PC-9 (cell line): ENCODE measurements around the gene DBN1. TPM values are rescaled to one million over a fixed set of nuclear protein-coding genes. Genes with fewer than 3 reads are reported as not detected.

ENCODE experiments used
- BruUV-seq: library from RNA; stranded (reverse); fragments of 400-500 nt; replicated peaks from 2 replicates; lab custom pipeline; 2021; lab: Mats Ljungman, UMichigan
- CTCF ChIA-PET: fragments of 300-600 bp; sonication (Branson Sonifier 250); formaldehyde crosslinking; loops from one replicate; lab custom pipeline; 2022; ENCODE audit warnings: antibody characterized with exemption; lab: Charles Lee
- POLR2A ChIA-PET: fragments of 300-600 bp; sonication (Branson Sonifier 250); formaldehyde crosslinking; loops from one replicate; lab custom pipeline; 2022; ENCODE audit warnings: antibody characterized with exemption; ENCODE audit not compliant: unreplicated experiment; lab: Charles Lee
- DNase-seq, 2 experiments: peaks; one replicate each; pipeline versions ENCODE4 v3.0.0 to v3.0.0-alpha.2; 2015 to 2022; ENCODE audit warnings: mixed read lengths in 1 of 2
- H2AFZ ChIP-seq: fragments of 200-600 bp; sonication (generic); 2 replicates; pipeline ENCODE4 v1.8.1; 2017; ENCODE audit warnings: antibody characterized with exemption
- H3F3A ChIP-seq: fragments of 200-600 bp; sonication (generic); 2 replicates; pipeline ENCODE4 v1.8.1; 2017; ENCODE audit warnings: antibody characterized with exemption, mild to moderate bottlenecking, low read depth; ENCODE audit not compliant: insufficient read depth
- H3K27ac ChIP-seq: fragments of 200-600 bp; sonication (generic); 2 replicates; pipeline ENCODE4 v1.6.1; 2016; ENCODE audit warnings: mixed run types
- H3K27me3 ChIP-seq: fragments of 200-600 bp; sonication (generic); 2 replicates; pipeline ENCODE4 v1.6.1; 2016; ENCODE audit warnings: low read depth, mixed run types; ENCODE audit not compliant: insufficient read depth
- H3K36me3 ChIP-seq: fragments of 200-600 bp; sonication (generic); 2 replicates; pipeline ENCODE4 v1.6.1; 2016; ENCODE audit warnings: low read depth, mixed run types
- H3K4me1 ChIP-seq: fragments of 200-600 bp; sonication (generic); replicated peaks from 2 replicates; pipeline ENCODE4 v1.6.1; 2016; ENCODE audit warnings: mixed run types; ENCODE audit not compliant: insufficient read depth
- H3K4me2 ChIP-seq: fragments of 200-600 bp; sonication (generic); 2 replicates; pipeline ENCODE4 v1.6.1; 2017; ENCODE audit warnings: mixed run types
- H3K4me3 ChIP-seq: fragments of 200-600 bp; sonication (generic); 2 replicates; pipeline ENCODE4 v1.6.1; 2016; ENCODE audit warnings: mixed run types
- H3K79me2 ChIP-seq: fragments of 200-600 bp; sonication (generic); 2 replicates; pipeline ENCODE4 v1.6.1; 2017; ENCODE audit warnings: low read depth, mixed run types
- H3K9me2 ChIP-seq: fragments of 200-600 bp; sonication (generic); 2 replicates; pipeline ENCODE4 v1.8.1; 2017; ENCODE audit warnings: mild to moderate bottlenecking; ENCODE audit not compliant: insufficient read depth
- H3K9me3 ChIP-seq: fragments of 200-600 bp; sonication (generic); 2 replicates; pipeline ENCODE4 v1.8.1; 2016; ENCODE audit warnings: low read depth; ENCODE audit not compliant: insufficient read depth
- H4K20me1 ChIP-seq: fragments of 200-600 bp; sonication (generic); 2 replicates; pipeline ENCODE4 v1.8.1; 2017; ENCODE audit not compliant: insufficient read depth
- EZH2 ChIP-seq: fragments of 200-600 bp; sonication (generic); IDR thresholded peaks from 2 replicates; pipeline ENCODE4 v1.8.0; 2017; ENCODE audit warnings: antibody characterized with exemption, low read depth
- intact Hi-C: fragments of 100-400 bp; cut with micrococcal nuclease; formaldehyde crosslinking; loops from one replicate; pipeline ENCODE4 v1.10.0; 2022; ENCODE audit not compliant: unreplicated experiment
- total RNA-seq: library from RNA; stranded (reverse); gene quantifications from 2 replicates; pipeline ENCODE4 v1.2.3, GENCODE V29; 2021
- TF ChIP-seq, protein P1 (sequence below): fragments of 200-600 bp; sonication (generic); conservative IDR thresholded peaks from 2 replicates; pipeline ENCODE4 v1.6.1; 2017; ENCODE audit warnings: mixed run types, antibody characterized with exemption, mild to moderate bottlenecking, moderate library complexity

Gene DBN1
- total RNA-seq, 1 experiment from 2014 or later, result 144 TPM

- no peak overlapping the region for H3K4me3 ChIP-seq
- H3K27ac ChIP-seq, result no peak overlapping the region
- H3K36me3 ChIP-seq, result no peaks in the 10 kb centered on the region
- no peaks in the 10 kb centered on the region for H3K27me3 ChIP-seq
- CTCF ChIA-PET, result no interaction called here
- H3F3A ChIP-seq, result no peaks in the 10 kb centered on the region
- no peaks in the 10 kb centered on the region for H3K9me2 ChIP-seq
- no peak overlapping the region for H2AFZ ChIP-seq
- H3K4me1 ChIP-seq, result 0 out of 2 replicates have a peak, but pooled peaks cover 4% of the 10 kb centered on the region
- POLR2A ChIA-PET, result no interaction called here
- no peaks in the 10 kb centered on the region for H4K20me1 ChIP-seq
- H3K4me2 ChIP-seq, result no peak overlapping the region
- BruUV-seq, result no TSS peak
- intact Hi-C loops, result no loop called here
- TF ChIP-seq, protein P1, sequence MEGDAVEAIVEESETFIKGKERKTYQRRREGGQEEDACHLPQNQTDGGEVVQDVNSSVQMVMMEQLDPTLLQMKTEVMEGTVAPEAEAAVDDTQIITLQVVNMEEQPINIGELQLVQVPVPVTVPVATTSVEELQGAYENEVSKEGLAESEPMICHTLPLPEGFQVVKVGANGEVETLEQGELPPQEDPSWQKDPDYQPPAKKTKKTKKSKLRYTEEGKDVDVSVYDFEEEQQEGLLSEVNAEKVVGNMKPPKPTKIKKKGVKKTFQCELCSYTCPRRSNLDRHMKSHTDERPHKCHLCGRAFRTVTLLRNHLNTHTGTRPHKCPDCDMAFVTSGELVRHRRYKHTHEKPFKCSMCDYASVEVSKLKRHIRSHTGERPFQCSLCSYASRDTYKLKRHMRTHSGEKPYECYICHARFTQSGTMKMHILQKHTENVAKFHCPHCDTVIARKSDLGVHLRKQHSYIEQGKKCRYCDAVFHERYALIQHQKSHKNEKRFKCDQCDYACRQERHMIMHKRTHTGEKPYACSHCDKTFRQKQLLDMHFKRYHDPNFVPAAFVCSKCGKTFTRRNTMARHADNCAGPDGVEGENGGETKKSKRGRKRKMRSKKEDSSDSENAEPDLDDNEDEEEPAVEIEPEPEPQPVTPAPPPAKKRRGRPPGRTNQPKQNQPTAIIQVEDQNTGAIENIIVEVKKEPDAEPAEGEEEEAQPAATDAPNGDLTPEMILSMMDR, result no peak
- TF ChIP-seq EZH2, result no peak
- no peaks in the 10 kb centered on the region for H3K79me2 ChIP-seq
- H3K9me3 ChIP-seq, result no peaks in the 10 kb centered on the region
- DNase-seq, result no peak
Measured at GRCh38 chr5:177412603-177413233, 60.7 kb downstream of the DBN1 start.

- intact Hi-C loops, result no loop called here
- no peaks in the 10 kb centered on the region for H3K4me1 ChIP-seq
- H3K9me2 ChIP-seq, result no peaks in the 10 kb centered on the region
- H3K9me3 ChIP-seq, result no peaks in the 10 kb centered on the region
- ChIA-PET POLR2A (no interaction called here), CTCF (interaction anchor here (0.6 kb wide), 1 partner anchor 223 kb away, joined by 3 read pairs; no protein-coding TSS in a partner anchor)
- no peak overlapping the region for H2AFZ ChIP-seq
- H3K36me3 ChIP-seq, result no peaks in the 10 kb centered on the region
- DNase-seq, result no peak
- H3K79me2 ChIP-seq, result no peaks in the 10 kb centered on the region
- no peaks in the 10 kb centered on the region for H4K20me1 ChIP-seq
- TF ChIP-seq EZH2, result no peak
- TF ChIP-seq, protein P1, result no peak
- no peak overlapping the region for H3K4me3 ChIP-seq
- BruUV-seq, result no TSS peak
- no peaks in the 10 kb centered on the region for H3K27me3 ChIP-seq
- no peaks in the 10 kb centered on the region; the same call in 1 of the 2 replicates for H3F3A ChIP-seq
- no peak overlapping the region for H3K4me2 ChIP-seq
- no peak overlapping the region for H3K27ac ChIP-seq
Measured at GRCh38 chr5:177410575-177410974, 62.9 kb downstream of the DBN1 start.

GRCh38 chr5:177409043-177409801 lies 64.2 kb downstream of the DBN1 start, which contains the start of gene F12:
TSS of gene F12 (minus strand) at chr5:177409564. CDS start at chr5:177409527, 37 bp downstream.
- no peaks in the 10 kb centered on the region for H3K36me3 ChIP-seq
- CTCF ChIA-PET, result no interaction called here
- BruUV-seq, result no TSS peak

More at GRCh38 chr5:177409043-177409801, 64.2 kb downstream of the DBN1 start, which contains the start of gene F12:
- H3K79me2 ChIP-seq, result no peaks in the 10 kb centered on the region
- no peak within 1 kb of the TSS for H3K4me2 ChIP-seq
- no peaks in the 10 kb centered on the region; the same call in 1 of the 2 replicates for H3F3A ChIP-seq
- no peaks in the 10 kb centered on the region for H4K20me1 ChIP-seq
- DNase-seq, result no peak
- no peaks in the 10 kb centered on the region for H3K9me2 ChIP-seq
- no peaks in the 10 kb centered on the region for H3K9me3 ChIP-seq
- no peaks in the 10 kb centered on the region for H3K4me1 ChIP-seq
- H2AFZ ChIP-seq, result no peak within 1 kb of the TSS
- POLR2A ChIA-PET, result interaction anchor here (0.6 kb wide), 1 partner anchor 589 kb away, joined by 3 read pairs; no protein-coding TSS in a partner anchor
- intact Hi-C loops, result no loop called here
- no peak within 1 kb of the TSS for H3K27ac ChIP-seq
- no peaks in the 10 kb centered on the region for H3K27me3 ChIP-seq
- no peak within 1 kb of the TSS for H3K4me3 ChIP-seq
- TF ChIP-seq EZH2, result no peak
- TF ChIP-seq, protein P1, result no peak

Other genes starting within 250 kb of the DBN1 start
- gene RAB24, start 169.9 kb downstream of the DBN1 start, total RNA-seq, result 16.9 and 25.2 TPM in 2 replicates
- 189 and 209 TPM in 2 replicates for gene PRELID1, start 169.8 kb downstream of the DBN1 start, total RNA-seq
- gene MXD3, start 161.7 kb downstream of the DBN1 start, total RNA-seq, result 50.0 and 54.8 TPM in 2 replicates
- 129 and 153 TPM in 2 replicates for gene LMAN2, start 122.0 kb downstream of the DBN1 start, total RNA-seq
- 11.9 and 13.6 TPM in 2 replicates for gene RGS14, start 115.7 kb downstream of the DBN1 start, total RNA-seq
- 0.28 TPM in 1 of 2 replicates, not detected in the other for gene SLC34A1, start 89.2 kb downstream of the DBN1 start, total RNA-seq
- not detected in 2 replicates for gene PFN3, start 73.0 kb downstream of the DBN1 start, total RNA-seq
- gene F12, start 64.1 kb downstream of the DBN1 start, total RNA-seq, result 14.5 and 17.0 TPM in 2 replicates
- 82.3 and 124 TPM in 2 replicates for gene GRK6, start 47.0 kb downstream of the DBN1 start, total RNA-seq
- gene PRR7, start 26.8 kb downstream of the DBN1 start, total RNA-seq, result 22.2 and 31.7 TPM in 2 replicates
- gene PDLIM7, start 24.0 kb upstream of the DBN1 start, total RNA-seq, result 167 and 202 TPM in 2 replicates
- gene DOK3, start 36.2 kb upstream of the DBN1 start, total RNA-seq, result 12.2 and 12.3 TPM in 2 replicates
- 90.8 and 93.1 TPM in 2 replicates for gene DDX41, start 43.3 kb upstream of the DBN1 start, total RNA-seq
- gene FAM193B, start 80.9 kb upstream of the DBN1 start, total RNA-seq, result 70.4 and 102 TPM in 2 replicates
- gene TMED9, start 118.6 kb upstream of the DBN1 start, total RNA-seq, result 168 and 173 TPM in 2 replicates
- 27.9 and 29.5 TPM in 2 replicates for gene B4GALT7, start 126.5 kb upstream of the DBN1 start, total RNA-seq